Jurkat, Clone E6-1 (cell line): ENCODE measurements around the gene SLC48A1.

Experiments
- DNase-seq: peaks from one replicate; pipeline ENCODE4 v3.0.0-alpha.2; 2011; ENCODE audit warnings: low read depth, low spot score
- H3K4me3 ChIP-seq: 2 replicates; pipeline ENCODE4 v1.5.1; 2011; ENCODE audit warnings: mild to moderate bottlenecking, low read length, control low read depth, moderate library complexity

SLC48A1 gene

GRCh38 chr12:47817272-47818006 is 44.4 kb downstream of the SLC48A1 start:
- peak overlapping the region; percentile 81 for H3K4me3 ChIP-seq
- no peak for DNase-seq

- DNase-seq: no peak
- H3K4me3 ChIP-seq: peak overlapping the region; percentile 81
Observed at GRCh38 chr12:47818007-47818376, 45.0 kb downstream of the SLC48A1 start.

GRCh38 chr12:47818467-47819137 is 45.6 kb downstream of the SLC48A1 start:
- no peak for DNase-seq

GRCh38 chr12:47819138-47819895 is 46.3 kb downstream of the SLC48A1 start:
- no peak for DNase-seq

More at GRCh38 chr12:47818467-47819137, 45.6 kb downstream of the SLC48A1 start:
- peak overlapping the region; percentile 81 for H3K4me3 ChIP-seq

GRCh38 chr12:47819896-47820630 is 47.0 kb downstream of the SLC48A1 start, which contains the start of gene HDAC7:
HDAC7 (minus strand) TSS chr12:47819903; CDS start chr12:47819785, 118 bp downstream.
- H3K4me3 ChIP-seq: peak within 1 kb of the TSS; percentile 81
- peak; percentile 68 for DNase-seq

More at GRCh38 chr12:47819138-47819895, 46.3 kb downstream of the SLC48A1 start:
- H3K4me3 ChIP-seq: peak overlapping the region; percentile 81

GRCh38 chr12:47820631-47821345 is 47.8 kb downstream of the SLC48A1 start:
- H3K4me3 ChIP-seq: peak overlapping the region; percentile 81
- no peak for DNase-seq

- no peak for DNase-seq
- no peak overlapping the region for H3K4me3 ChIP-seq
Observed at GRCh38 chr12:47821346-47821706, 48.3 kb downstream of the SLC48A1 start.

GRCh38 chr12:47822401-47822800 is 49.4 kb downstream of the SLC48A1 start:
- no peak overlapping the region for H3K4me3 ChIP-seq
- DNase-seq: no peak

- no peak for DNase-seq
- H3K4me3 ChIP-seq: no peak overlapping the region
Observed at GRCh38 chr12:47822863-47823262, 49.8 kb downstream of the SLC48A1 start.

- DNase-seq: no peak
- H3K4me3 ChIP-seq: peak overlapping the region; percentile 35
Observed at GRCh38 chr12:47823422-47824086, 50.5 kb downstream of the SLC48A1 start.

GRCh38 chr12:47824198-47824597 is 51.2 kb downstream of the SLC48A1 start:
- DNase-seq: peak; percentile 99
- H3K4me3 ChIP-seq: peak overlapping the region; percentile 35

GRCh38 chr12:47824635-47825034 is 51.6 kb downstream of the SLC48A1 start:
- no peak for DNase-seq
- peak overlapping the region; percentile 35 for H3K4me3 ChIP-seq

- no peak overlapping the region for H3K4me3 ChIP-seq
- DNase-seq: no peak
Observed at GRCh38 chr12:47825173-47825639, 52.2 kb downstream of the SLC48A1 start.

- DNase-seq: no peak
- H3K4me3 ChIP-seq: no peak overlapping the region
Observed at GRCh38 chr12:47828008-47828975, 55.3 kb downstream of the SLC48A1 start.

- no peak for DNase-seq
- no peak overlapping the region for H3K4me3 ChIP-seq
Observed at GRCh38 chr12:47828976-47829482, 56.0 kb downstream of the SLC48A1 start.

- H3K4me3 ChIP-seq: no peak overlapping the region
- DNase-seq: no peak
Observed at GRCh38 chr12:47829584-47829983, 56.5 kb downstream of the SLC48A1 start.
